Measurements from ENCODE around the gene USP3. TPM values are rescaled to one million over a fixed set of nuclear protein-coding genes. Genes with fewer than 3 reads are reported as not detected.

USP3 gene
- total RNA-seq, 2 experiments from 2014 or later = 34.6 to 53.0 TPM

DNA sequence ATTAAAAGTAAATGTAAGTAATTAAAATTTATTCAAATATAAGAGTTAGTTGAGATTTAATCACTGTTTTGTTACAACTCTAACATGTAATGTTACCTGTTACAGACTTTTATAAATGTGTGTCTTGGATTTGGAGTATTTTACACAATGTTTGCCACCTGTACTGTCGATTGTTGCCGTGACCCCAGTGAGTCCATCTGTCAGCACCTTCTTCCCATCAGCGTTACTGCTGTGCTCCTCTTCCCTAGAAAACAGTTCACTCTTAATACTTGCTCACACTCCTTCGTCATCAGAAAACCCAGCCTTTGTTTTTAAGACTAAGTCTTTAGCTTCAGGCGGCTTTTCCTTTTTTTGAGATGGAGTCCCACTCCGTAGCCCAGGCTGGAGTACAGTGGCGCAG lies 52.3 kb downstream of the USP3 start:
- DNase-seq (ENCODE audit: low spot score) = no peak
- Histone ChIP-seq H3K79me2 (ENCODE audit: insufficient read depth, low read depth, low read length) (no peaks in the 10 kb centered on the region), H4K20me1 (ENCODE audit: insufficient read depth, low read length) (no peaks in the 10 kb centered on the region), H3K27ac (ENCODE audit: low read depth, low read length, poor library complexity, severe bottlenecking) (no peak overlapping the region), H3K4me1 (ENCODE audit: insufficient read depth, low read length, poor library complexity, severe bottlenecking) (no peaks in the 10 kb centered on the region), H3K4me3 (ENCODE audit: low read depth, low read length, poor library complexity, severe bottlenecking) (no peak overlapping the region), H3K9me2 (ENCODE audit: insufficient read depth, low read length) (no peaks in the 10 kb centered on the region), H3K36me3 (ENCODE audit: insufficient read depth, low read length) (peaks cover 76% of the 10 kb centered on the region), H2AFZ (ENCODE audit: low read length) (no peak overlapping the region), H3K4me2 (ENCODE audit: low read length) (no peak overlapping the region), H3K9me3 (ENCODE audit: low read length) (no peaks in the 10 kb centered on the region)
- POLR2A ChIA-PET = interaction anchor here (1.2 kb wide), 1 partner anchor 12 kb away, joined by 3 read pairs; no protein-coding TSS in a partner anchor
- no peak for TF ChIP-seq EZH2phosphoT487 (IDR thresholded peaks at IDR 0.05; ENCODE audit: borderline replicate concordance, low read depth, low read length)
- no peak for TF ChIP-seq CTCF (conservative IDR thresholded peaks at IDR 0.05; ENCODE audit: low read length)
- intact Hi-C loops (cut with micrococcal nuclease; ENCODE audit: unreplicated experiment) = no loop called here
- CTCF ChIA-PET (ENCODE audit: unreplicated experiment) = no interaction called here
- BruUV-seq (replicated peaks) = no TSS peak

- no peak for DNase-seq (ENCODE audit: low spot score)
- Histone ChIP-seq H4K20me1 (ENCODE audit: insufficient read depth, low read length) (no peaks in the 10 kb centered on the region), H3K4me2 (ENCODE audit: low read length) (no peak overlapping the region), H3K27ac (ENCODE audit: low read depth, low read length, poor library complexity, severe bottlenecking) (no peak overlapping the region), H3K79me2 (ENCODE audit: insufficient read depth, low read depth, low read length) (no peaks in the 10 kb centered on the region), H3K36me3 (ENCODE audit: insufficient read depth, low read length) (peaks cover 88% of the 10 kb centered on the region), H2AFZ (ENCODE audit: low read length) (no peak overlapping the region), H3K4me1 (ENCODE audit: insufficient read depth, low read length, poor library complexity, severe bottlenecking) (peaks cover 8% of the 10 kb centered on the region), H3K4me3 (ENCODE audit: low read depth, low read length, poor library complexity, severe bottlenecking) (no peak overlapping the region), H3K9me3 (ENCODE audit: low read length) (no peaks in the 10 kb centered on the region), H3K9me2 (ENCODE audit: insufficient read depth, low read length) (no peaks in the 10 kb centered on the region)
- TF ChIP-seq CTCF (conservative IDR thresholded peaks at IDR 0.05; ENCODE audit: low read length) (no peak), EZH2phosphoT487 (IDR thresholded peaks at IDR 0.05; ENCODE audit: borderline replicate concordance, low read depth, low read length) (no peak)
- CTCF ChIA-PET (ENCODE audit: unreplicated experiment) = no interaction called here
- intact Hi-C loops (cut with micrococcal nuclease; ENCODE audit: unreplicated experiment) = no loop called here
- BruUV-seq (replicated peaks) = no TSS peak
- POLR2A ChIA-PET = interaction anchor here (0.8 to 1.0 kb wide), 2 partner anchors 11 to 13 kb away, joined by 3 read pairs; no protein-coding TSS in a partner anchor
These were observed 55.4 kb downstream of the USP3 start for GRCh38 chr15:63559753-63560152.

- Histone ChIP-seq H3K4me1 (ENCODE audit: insufficient read depth, low read length, poor library complexity, severe bottlenecking) (peaks cover 8% of the 10 kb centered on the region), H3K36me3 (ENCODE audit: insufficient read depth, low read length) (peaks cover 90% of the 10 kb centered on the region), H3K9me2 (ENCODE audit: insufficient read depth, low read length) (no peaks in the 10 kb centered on the region), H3K79me2 (ENCODE audit: insufficient read depth, low read depth, low read length) (no peaks in the 10 kb centered on the region), H3K27ac (ENCODE audit: low read depth, low read length, poor library complexity, severe bottlenecking) (no peak overlapping the region), H3K4me3 (ENCODE audit: low read depth, low read length, poor library complexity, severe bottlenecking) (no peak overlapping the region), H3K9me3 (ENCODE audit: low read length) (no peaks in the 10 kb centered on the region), H3K4me2 (ENCODE audit: low read length) (no peak overlapping the region), H4K20me1 (ENCODE audit: insufficient read depth, low read length) (no peaks in the 10 kb centered on the region), H2AFZ (ENCODE audit: low read length) (no peak overlapping the region)
- intact Hi-C loops (cut with micrococcal nuclease; ENCODE audit: unreplicated experiment) = no loop called here
- DNase-seq (ENCODE audit: low spot score) = no peak
- ChIA-PET CTCF (ENCODE audit: unreplicated experiment) (no interaction called here), POLR2A (no interaction called here)
- no TSS peak for BruUV-seq (replicated peaks)
- TF ChIP-seq EZH2phosphoT487 (IDR thresholded peaks at IDR 0.05; ENCODE audit: borderline replicate concordance, low read depth, low read length) (no peak), CTCF (conservative IDR thresholded peaks at IDR 0.05; ENCODE audit: low read length) (no peak)
These were observed 56.5 kb downstream of the USP3 start for GRCh38 chr15:63560741-63561448.
